GM18861 (cell line): Measurements from ENCODE around the gene SLC7A11.
"Not testable (repeated sequence)": the region's sequence is repeated elsewhere in the genome, so short reads cannot be mapped to it uniquely, and the experiment has no call there.

Experiments used
- ATAC-seq: cut with Tn5 transposase; IDR thresholded peaks from one replicate; pipeline ENCODE4 v1.9.1; 2021; ENCODE audit not compliant: unreplicated experiment

Gene SLC7A11

DNA sequence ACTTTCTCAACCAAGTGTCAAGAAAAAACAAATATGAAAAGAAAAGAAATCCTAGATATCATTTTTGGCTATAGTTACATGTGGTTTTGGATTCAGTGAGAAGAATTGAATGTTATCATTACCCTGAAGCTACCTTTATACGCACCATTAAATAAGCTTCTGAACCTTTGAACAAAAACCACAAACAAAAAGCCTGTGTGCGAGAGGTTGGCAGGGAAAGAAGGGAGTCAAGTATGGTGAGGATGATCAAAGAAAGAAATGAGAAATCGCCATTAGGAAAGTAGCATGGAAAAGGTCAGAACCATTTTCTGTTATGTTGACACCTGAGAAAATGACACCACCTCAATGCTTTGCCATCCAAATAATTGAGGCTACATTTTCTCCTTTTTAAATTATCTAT, 1.2 kb upstream of the SLC7A11 start:
- no peak for ATAC-seq

DNA sequence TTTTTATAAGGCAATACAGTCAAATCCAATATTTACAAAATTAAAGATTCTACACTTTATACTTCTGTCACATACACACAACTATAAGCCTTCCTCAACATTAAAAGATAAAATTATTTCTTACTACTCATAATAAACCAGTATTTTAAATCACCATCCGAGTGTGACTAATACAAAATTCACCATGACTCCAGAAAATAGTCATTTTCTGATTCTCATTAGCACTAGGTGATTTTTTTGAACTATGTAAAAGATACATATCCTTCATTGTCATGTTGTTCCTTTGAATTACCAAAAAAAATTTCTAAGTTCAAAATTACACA, 646 bp upstream of the SLC7A11 start:
- no peak for ATAC-seq

DNA sequence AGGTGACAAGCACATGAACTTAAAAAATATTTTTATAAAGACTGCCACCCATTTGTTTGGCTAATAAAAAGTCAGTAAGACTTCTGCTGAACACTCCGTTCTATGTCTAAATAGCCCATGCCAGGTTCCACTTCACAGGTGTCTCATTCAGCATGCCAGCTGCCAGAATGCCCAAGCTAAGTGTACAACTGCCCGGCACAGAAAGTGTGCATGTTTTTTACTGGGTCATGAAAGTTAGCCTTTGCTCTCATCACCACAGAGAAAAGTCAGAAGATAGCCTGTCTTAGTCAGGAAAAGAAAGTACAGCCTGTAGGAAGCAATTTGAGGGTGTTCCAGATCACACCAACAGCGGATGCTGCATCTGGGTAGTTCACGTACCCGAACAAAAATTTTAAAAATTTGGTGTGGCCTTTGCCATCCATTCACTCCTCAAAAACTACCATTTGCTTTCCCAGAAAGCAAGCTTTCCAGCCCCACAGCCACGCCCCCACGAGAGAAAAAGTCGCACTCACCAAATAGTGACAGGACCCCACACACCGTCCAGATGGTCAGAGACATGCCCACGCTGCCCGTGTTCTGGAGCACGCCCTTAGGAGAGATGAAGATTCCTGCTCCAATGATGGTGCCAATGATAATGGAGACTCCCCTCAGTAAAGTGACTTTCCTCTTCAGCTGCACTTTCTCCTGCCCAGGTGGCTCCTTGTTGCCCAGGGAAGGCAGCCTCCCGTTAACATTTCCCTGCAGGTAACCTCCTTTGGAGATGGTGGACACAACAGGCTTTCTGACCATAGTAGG, 671 bp downstream of the SLC7A11 start:
- no peak for ATAC-seq

DNA sequence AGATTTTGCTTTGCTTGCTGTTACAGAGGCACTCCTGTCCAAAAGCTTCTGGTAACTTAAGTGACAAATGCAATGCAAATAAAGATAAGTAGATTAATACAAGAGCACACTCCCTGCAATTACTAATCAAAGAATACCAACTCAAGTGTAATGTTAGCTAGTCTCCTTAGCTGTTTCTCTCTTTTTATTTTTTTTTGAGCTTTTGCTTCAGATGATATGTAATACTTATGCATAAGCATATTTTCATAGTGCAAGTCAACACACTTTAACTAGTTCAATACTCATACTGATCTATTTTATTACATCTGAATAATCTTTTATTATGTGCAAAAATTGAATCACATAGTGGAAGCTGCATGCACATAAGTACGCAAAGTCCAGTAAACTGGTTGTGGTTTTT, 2.7 kb downstream of the SLC7A11 start:
- no peak for ATAC-seq

DNA sequence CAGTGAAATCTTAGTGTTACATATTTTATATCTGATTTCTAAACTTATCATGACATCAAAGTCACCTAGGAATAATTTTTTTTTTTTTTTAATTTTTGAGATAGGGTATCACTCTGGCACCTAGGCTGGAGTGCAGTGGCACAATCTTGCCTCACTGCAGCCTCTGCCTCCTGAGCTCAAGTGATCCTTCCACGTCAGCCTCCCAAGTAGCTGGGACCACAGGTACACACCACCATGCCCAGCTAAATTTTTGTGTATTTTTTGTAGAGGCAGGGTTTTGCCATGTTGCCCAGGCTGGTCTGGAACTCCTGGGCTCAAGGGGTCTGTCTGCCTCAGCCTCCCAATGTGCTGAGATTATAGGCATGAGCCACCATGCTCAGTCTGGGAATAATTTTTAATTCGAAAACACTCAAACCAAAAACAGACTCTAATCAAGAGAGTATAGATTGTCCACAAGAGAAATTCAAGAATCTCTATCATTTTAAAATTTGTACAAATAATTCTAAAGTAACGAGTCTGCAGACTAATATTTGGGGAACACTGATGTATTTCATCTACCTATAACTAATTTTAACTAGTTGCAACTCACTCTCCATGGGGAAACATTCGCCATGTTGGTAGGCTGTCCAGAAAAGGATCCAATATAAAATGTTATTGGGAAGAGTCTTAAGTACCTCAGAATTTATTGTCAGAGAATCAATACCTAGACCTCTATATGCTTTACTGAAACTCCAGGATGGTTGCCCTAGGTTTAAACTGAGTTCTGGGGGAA, 3.4 kb downstream of the SLC7A11 start:
- no peak for ATAC-seq

DNA sequence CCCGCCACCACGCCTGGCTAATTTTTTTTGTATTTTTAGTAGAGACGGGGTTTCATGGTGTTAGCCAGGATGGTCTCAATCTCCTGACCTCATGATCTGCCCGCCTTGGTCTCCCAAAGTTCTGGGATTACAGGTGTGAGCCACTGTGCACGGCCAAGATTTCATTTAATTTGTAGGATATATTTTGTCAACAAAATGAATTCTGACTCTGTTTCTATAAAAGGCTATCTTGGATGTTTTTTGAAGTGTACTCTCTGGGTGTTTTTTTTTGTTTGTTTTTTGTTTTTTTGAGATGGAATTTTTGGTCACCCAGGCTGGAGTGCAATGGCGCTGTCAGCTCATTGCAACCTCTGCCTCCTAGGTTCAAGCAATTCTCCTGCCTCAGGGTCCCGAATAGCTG, 5.0 kb downstream of the SLC7A11 start:
- ATAC-seq: not testable (repeated sequence)

DNA sequence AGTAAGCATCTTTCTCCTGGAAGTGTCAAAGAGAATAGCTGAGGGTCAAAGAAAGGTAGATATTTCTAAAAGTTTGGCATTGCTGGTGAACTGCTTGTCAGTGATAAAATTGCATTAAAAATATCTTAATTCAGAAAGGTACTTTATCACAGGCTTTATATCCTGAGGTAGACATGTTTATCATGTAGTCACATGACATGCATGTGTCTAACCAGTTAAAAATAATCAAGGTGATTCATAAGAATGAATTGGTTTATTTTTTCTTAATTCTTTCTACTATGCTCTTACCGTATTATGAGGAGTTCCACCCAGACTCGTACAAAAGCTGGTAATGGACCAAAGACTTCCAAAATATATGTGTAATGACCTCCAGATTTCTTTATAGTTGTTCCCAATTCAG, 6.1 kb downstream of the SLC7A11 start:
- peak; percentile 2 for ATAC-seq

DNA sequence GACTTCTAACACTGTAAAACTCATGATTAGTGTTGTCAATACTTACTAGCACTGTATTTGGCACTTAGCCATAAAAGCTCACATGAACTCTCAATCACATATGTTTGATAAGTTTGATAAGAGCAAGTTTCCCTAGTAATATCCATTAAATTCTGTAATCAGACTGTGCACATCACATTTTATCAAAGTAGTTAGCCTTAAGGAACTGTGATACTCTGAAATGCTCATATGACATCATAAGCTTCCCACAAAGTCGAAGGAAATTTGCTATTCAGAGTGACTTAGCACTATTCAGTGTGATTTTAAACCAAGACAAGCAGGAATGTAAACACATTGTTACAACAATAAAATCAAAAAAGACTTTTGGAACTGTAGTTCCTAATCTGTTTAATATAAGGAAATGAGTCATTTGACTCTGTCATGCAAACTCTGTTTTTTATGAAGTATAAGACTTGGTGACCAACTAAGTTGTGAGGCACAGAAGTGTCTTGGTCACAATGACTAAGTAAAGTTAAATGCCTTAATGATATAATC, 6.7 kb downstream of the SLC7A11 start:
- ATAC-seq: peak; percentile 59

DNA sequence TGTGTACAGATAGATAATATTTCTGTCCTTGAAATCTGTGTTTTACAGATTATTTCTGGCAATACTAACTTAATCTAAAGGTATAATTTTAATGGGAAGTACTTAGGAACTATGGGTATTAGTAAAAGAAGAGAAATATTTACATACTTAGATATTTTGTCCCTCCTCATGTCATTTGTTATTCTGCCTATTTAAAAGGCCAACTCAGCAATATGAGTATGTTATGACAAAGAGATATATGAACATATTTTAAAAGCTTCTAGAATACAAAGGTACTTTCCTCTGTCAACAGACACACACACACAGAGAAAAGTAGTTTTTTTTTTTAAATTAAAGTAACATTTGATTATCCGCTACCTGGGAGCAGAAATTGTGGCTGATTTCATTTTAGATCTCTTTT, 7.9 kb downstream of the SLC7A11 start:
- no peak for ATAC-seq

DNA sequence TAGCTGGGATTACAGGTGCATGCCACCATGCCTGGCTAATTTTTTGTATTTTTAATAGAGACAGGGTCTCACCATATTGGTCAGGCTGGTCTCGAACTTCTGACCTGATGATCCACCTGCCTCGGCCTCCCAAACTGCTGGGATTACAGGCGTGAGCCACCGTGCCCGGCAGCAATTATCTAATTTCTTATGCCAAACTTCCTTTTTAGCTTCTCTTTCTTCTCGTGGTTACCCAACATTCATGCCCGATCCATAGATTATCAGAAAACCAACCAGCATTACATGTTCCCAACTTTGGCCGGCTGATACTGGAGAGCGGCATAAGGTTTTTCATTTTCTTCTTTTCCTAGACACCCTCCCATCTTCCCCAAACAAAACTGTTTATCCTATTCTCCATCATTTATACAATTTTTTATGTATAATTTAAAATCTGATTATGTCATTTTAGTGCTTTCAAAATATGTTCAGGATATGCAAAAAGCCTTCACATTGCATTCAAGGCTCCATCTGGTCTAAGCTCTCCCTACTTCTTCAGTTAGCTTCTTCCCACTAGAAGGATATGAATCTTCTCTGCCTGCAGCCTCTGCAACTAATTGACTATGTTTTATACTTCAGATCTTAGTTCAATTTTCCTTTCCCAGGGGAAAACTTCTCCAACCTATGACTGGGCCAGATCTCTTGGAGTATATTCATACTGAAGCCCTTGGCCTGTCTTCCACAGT, 8.7 kb downstream of the SLC7A11 start:
- no peak for ATAC-seq

DNA sequence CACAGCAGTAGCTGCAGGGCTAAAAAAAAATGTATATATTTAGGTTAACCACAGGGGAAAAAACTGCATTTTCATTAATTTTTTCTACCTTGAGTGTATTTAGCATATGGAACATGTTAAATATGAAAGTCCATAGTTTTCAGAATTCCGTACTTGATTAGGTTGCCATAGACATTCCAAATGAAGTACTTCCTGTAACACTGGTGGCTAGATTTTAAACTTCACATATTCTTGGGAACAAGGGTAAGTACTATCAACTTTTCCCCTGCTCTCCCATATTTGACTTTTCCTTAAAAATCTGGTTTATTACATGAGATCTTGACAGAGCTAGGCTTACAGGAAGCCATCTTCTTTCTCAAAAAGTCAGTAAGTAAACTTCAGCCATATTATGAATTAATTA, 9.8 kb downstream of the SLC7A11 start:
- ATAC-seq: no peak

DNA sequence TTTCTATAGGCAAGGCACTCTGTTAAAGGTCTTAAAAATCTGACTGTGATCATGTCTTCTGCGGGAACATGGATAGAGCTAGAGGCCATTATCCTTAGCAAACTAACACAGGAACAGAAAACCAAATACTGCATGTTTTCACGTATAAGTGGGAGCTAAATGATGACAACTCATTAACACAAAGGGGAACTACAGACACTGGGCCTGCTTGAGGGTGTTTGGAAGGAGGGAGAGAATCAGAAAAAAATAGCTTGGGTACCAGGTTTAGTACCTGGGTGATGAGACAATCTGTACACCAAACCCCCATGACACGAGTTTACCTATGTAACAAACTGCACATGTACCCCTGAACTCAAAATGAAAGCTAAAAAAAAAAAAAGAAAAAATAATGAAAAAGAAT, 12.1 kb downstream of the SLC7A11 start:
- ATAC-seq: no peak

DNA sequence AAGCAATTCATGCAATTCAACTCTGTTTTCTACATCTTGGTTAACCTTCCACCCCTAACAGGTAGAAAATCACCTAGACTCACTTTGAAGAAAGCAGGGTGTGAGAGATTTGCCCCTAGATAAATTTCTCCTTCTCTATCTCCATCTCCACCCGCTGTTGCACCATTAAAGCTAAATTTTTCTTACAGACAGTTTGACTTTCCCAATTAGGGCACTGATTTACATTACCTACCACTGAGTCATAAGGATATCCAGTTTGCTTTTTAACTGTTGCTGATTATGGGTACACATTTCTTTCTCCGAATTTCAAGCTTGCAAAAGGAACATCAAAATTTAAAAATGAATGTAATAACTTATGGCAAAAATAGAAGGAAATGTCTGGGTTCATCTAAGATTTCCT, 13.0 kb downstream of the SLC7A11 start:
- ATAC-seq: no peak

DNA sequence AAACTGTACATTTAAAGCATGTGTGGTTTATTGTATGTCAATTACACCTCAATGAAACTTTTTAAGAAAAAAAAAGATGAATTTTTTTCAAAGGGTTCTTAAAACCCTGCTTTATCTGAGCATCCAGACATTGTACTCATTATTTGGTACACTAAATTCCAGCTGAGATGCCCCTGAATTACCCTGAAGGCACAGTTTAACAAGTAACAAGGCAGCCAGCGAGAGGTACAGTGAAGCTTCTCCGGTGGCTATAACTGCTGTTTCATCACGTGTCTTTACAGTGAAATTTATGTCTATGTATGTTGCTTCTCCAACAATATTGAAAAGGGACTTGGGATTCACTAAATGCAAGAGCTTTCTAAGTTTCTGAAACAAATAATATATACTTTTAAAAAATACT, 15.8 kb downstream of the SLC7A11 start:
- ATAC-seq: no peak

DNA sequence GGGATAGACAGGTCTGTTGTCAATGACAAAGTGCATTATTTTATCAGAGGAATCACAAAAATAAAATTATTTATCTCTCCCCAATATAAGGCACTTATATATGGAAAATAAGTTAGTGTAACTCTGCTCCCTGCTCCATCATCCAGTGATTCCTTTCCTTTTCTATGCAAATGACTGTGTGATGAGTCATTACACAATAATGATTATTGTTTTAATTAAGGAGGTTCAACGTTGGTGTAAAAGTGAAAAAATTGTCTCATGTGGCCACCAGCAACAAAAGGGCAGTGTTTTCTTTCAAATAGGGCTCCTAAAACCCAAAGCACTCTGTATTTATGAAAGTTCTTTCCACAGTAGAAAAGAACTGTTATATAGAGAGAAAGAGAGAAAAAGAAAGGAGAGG, 16.7 kb downstream of the SLC7A11 start:
- no peak for ATAC-seq

DNA sequence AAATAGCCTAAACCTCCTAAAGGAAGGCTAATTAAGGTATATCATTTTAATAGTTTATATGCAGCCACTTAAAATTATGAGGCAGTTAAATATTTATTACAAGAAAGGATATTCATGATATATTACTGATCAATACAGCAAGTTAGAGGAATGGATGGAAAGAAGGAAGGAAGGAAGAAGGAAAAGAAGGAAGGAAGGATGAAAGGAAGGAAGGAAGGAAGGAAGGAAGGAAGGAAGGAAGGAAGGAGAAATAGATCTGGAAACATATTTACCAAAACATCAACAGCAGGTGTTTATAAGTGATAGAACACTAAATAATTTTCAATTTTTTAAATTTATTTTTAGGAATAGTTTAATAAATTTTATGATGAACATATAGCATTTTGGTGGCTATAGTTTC, 17.5 kb downstream of the SLC7A11 start:
- ATAC-seq: no peak

DNA sequence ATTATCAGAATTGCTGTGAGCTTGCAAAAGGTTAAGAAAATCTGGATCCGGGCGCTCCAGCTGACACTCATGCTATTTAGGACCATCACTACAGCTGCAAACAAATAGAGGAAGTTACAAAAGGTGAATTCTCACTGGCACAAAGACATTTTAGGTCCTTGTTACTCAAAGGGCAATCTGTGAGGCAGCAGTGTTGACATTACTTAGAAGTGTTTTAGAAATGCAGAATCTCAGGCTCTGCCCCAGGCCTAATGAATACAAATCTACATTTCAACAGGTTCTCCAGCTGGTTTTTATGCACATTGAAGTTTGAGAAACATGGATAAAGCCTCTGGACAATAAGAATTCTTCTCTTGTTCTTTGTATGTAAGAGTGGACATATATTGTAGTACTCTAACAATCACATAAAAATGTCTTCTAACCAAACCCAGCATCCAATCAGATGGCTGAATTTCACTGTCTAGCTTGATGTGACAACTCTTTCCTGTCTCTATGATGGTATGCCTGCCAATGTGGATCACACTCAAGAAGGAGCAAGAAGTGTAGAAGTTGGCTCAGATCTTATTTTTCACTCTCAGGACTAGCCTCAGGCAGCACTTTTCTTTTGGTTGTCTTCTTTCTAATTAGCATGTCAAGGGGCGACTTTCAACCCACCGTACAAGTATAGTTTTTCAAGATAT, 18.8 kb downstream of the SLC7A11 start:
- ATAC-seq: peak; percentile 38

DNA sequence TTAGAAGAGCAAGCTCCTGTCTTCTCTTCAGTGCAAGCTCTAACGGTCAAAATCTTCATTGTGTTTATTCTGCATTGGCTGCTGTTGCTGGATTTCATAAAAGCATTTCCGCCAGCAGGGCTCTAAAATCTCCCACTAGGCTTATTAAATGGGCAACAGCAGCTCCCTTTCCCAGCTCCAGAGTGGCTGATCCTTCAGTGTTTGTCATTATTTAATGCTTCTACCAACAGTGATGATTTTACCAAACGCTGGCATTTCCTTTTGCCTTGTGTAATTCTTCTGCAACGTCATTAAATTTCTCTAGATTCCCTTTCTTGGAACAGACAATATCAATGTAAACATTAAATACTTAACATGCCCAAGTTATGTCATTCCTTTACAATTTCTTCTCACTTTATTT, 20.1 kb downstream of the SLC7A11 start:
- no peak for ATAC-seq

DNA sequence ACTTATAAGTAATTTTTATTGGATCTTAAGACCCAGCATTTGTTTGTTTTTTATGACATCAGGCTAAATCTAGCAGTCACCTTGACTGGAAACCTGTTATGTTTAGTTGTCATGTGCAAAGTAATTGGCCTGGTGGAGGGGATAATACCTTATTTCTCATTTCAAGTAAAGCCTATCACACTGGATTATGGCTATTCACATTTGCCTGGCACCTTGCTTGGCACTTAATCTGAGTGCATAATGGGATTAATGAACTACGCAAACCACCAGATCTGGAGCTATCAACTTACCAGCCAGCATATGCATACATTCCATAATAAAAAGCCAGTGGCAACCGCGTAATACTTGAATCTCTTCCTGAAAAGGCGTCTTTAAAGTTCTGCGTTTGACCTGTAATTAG, 23.2 kb downstream of the SLC7A11 start:
- no peak for ATAC-seq

DNA sequence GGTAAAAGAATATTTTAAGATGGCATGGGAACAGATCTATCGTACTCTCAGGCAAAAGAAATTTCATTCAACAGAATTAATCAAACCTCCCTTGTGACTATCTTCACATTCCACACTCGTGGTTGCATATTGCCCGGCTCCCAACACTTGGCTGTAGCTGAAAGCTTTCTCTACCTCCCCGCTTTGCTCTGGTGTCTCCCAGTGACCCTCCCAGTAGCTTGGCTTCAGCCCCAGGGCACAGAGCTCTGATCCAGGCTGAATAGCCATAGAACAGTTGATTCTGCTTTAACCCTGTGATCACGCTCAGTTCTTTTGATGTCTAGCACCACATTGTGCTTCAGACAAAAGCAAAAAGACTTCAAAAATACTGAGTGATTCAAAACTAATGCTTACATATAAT, 24.6 kb downstream of the SLC7A11 start:
- ATAC-seq: no peak

DNA sequence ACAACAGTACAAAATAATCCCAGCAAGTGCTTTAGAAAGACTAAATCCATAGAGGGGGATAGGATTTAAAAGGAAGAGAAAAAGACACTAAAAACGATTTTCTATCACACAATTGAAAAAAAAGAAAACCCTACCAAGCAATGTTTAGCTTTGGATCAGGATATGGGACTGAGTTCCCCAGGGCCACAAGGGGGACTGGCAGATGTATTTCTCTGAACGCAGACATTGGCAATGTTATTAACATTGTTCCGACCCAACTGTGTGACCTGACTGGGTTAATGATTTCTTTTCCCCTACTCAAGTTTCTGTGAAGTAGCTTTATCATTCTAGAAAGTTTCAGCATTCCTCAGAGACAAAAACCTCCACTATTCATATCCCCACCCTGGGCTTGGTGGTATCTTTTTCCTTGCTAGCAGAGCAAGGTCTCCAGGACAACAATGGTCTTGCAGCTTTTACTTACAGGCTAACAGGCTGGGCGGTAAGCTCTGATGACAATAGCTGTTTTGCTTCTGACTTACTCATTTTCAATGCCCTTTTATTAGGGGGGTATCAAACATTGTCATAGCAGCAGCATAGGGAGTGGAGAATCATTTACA, 25.8 kb downstream of the SLC7A11 start:
- no peak for ATAC-seq
